Measurements from ENCODE around the gene FGF19.

FGF19 gene

DNA sequence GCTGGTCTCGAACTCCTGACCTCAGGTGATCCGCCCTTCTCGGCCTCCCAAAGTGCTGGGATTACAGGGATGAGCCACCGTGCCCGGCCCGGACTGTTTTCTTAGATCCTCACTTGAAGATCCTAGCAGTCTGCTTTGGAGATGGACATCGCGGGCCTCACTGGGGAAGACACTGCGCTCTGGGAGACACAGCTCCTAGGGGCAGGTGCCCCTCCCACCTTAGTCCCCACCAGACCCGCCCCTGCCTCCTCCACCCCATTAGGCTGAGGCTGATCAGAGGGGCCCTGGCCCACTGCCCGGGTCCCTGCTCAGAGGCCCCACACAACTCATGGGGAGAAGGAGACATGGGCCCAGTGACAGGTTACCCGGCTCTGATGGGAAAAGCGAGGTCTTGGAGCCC, 17.4 kb downstream of the FGF19 start:
- Histone ChIP-seq H3K27me3 (ENCODE audit: control insufficient read depth in 3 of 3, insufficient read depth in 3 of 3, low read depth in 1 of 3, low read length in 3 of 3) (peaks cover 0 to 10% (median 5%) of the 10 kb centered on the region in 3 experiments), H3K79me1 (ENCODE audit: low read depth, low read length) (no peaks in the 10 kb centered on the region), H2BK12ac (ENCODE audit: low read length) (no peak overlapping the region), H2AFZ (ENCODE audit: low read length) (no peak overlapping the region), H3K4me1 (ENCODE audit: control insufficient read depth in 2 of 2, insufficient read depth in 1 of 2, low read depth in 1 of 2, low read length in 2 of 2) (no peaks in the 10 kb centered on the region), H2BK15ac (ENCODE audit: low read length) (peak overlapping the region; percentile 64), H3K4me2 (ENCODE audit: insufficient read depth, low read length, poor library complexity, severe bottlenecking) (no peak overlapping the region), H2BK5ac (ENCODE audit: low read length) (peak overlapping the region; percentile 80), H3K4ac (ENCODE audit: low read length) (no peak overlapping the region), H3K36me3 (replicated peaks in 1 of 2; ENCODE audit: control insufficient read depth in 2 of 2, insufficient read depth in 2 of 2, low read length in 2 of 2) (no peaks in the 10 kb centered on the region), H4K8ac (ENCODE audit: low read depth, low read length) (no peak overlapping the region), H3K4me3 (ENCODE audit: low read length in 2 of 2) (no peak overlapping the region), H2AK5ac (ENCODE audit: low read depth, low read length) (no peak overlapping the region), H3K27ac (replicated peaks; ENCODE audit: low read length) (no peak overlapping the region), H3K9me3 (replicated peaks in 1 of 2; ENCODE audit: control insufficient read depth in 2 of 2, insufficient read depth in 1 of 2, low read depth in 1 of 2, low read length in 2 of 2) (no peaks in the 10 kb centered on the region), H2BK120ac (ENCODE audit: low read depth, low read length) (no peak overlapping the region), H3K14ac (ENCODE audit: low read length) (no peak overlapping the region), H3K9ac (ENCODE audit: low read depth, low read length, poor library complexity) (no peak overlapping the region), H3K23ac (ENCODE audit: low read depth, low read length, poor library complexity) (no peak overlapping the region), H3K18ac (ENCODE audit: low read length) (no peak overlapping the region), H4K91ac (ENCODE audit: low read depth, low read length, poor library complexity) (no peak overlapping the region)
- no CpG with 5 or more reads among the region's 13 CpGs for WGBS, 2 donors (ENCODE audit: extremely low coverage in 2 of 2, insufficient read length in 2 of 2, insufficient replicate concordance in 1 of 2)
- DNase-seq (ENCODE audit: low spot score) = no peak

DNA sequence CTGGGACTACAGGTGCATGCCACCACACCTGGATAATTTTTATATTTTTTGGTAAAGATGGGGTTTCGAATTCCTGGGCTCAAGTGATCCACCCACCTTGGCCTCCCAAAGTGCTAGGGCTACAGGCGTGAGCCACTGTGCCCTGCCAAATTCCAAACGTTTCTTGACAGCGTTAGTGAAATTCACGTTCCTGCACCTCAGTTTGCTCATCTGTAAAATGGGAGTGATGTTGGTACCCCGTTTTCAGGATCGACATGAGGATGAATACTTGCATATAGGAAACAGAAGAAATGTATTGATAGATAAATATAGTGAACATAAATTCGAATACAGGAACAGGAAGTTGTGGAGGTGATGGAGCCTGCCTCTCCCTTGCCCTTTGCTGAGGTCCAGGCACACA, 18.5 kb downstream of the FGF19 start:
- Histone ChIP-seq H3K14ac (ENCODE audit: low read length) (no peak overlapping the region), H2AK5ac (ENCODE audit: low read depth, low read length) (no peak overlapping the region), H2AFZ (ENCODE audit: low read length) (no peak overlapping the region), H2BK12ac (ENCODE audit: low read length) (no peak overlapping the region), H3K27me3 (ENCODE audit: control insufficient read depth in 3 of 3, insufficient read depth in 3 of 3, low read depth in 1 of 3, low read length in 3 of 3) (peaks cover 0 to 14% (median 8%) of the 10 kb centered on the region in 3 experiments), H3K79me1 (ENCODE audit: low read depth, low read length) (no peaks in the 10 kb centered on the region), H3K9ac (ENCODE audit: low read depth, low read length, poor library complexity) (no peak overlapping the region), H2BK120ac (ENCODE audit: low read depth, low read length) (no peak overlapping the region), H3K4me1 (ENCODE audit: control insufficient read depth in 2 of 2, insufficient read depth in 1 of 2, low read depth in 1 of 2, low read length in 2 of 2) (peaks cover 0 to 2% of the 10 kb centered on the region in 2 donors), H3K4me2 (ENCODE audit: insufficient read depth, low read length, poor library complexity, severe bottlenecking) (no peak overlapping the region), H3K23ac (ENCODE audit: low read depth, low read length, poor library complexity) (peak overlapping the region; percentile 65), H3K18ac (ENCODE audit: low read length) (peak overlapping the region; percentile 85), H3K9me3 (replicated peaks in 1 of 2; ENCODE audit: control insufficient read depth in 2 of 2, insufficient read depth in 1 of 2, low read depth in 1 of 2, low read length in 2 of 2) (peaks cover 0 to 3% of the 10 kb centered on the region in 2 donors), H4K91ac (ENCODE audit: low read depth, low read length, poor library complexity) (no peak overlapping the region), H3K4me3 (ENCODE audit: low read length in 2 of 2) (no peak overlapping the region), H3K4ac (ENCODE audit: low read length) (no peak overlapping the region), H2BK5ac (ENCODE audit: low read length) (no peak overlapping the region), H4K8ac (ENCODE audit: low read depth, low read length) (no peak overlapping the region), H3K27ac (replicated peaks; ENCODE audit: low read length) (no peak overlapping the region), H3K36me3 (replicated peaks in 1 of 2; ENCODE audit: control insufficient read depth in 2 of 2, insufficient read depth in 2 of 2, low read length in 2 of 2) (no peaks in the 10 kb centered on the region), H2BK15ac (ENCODE audit: low read length) (no peak overlapping the region)
- no peak for DNase-seq (ENCODE audit: low spot score)
- no CpG with 5 or more reads among the region's 8 CpGs for WGBS, 2 donors (ENCODE audit: extremely low coverage in 2 of 2, insufficient read length in 2 of 2, insufficient replicate concordance in 1 of 2)

GRCh38 chr11:69684651-69685050, 19.2 kb downstream of the FGF19 start:
- Histone ChIP-seq H3K14ac (ENCODE audit: low read length) (no peak overlapping the region), H2BK120ac (ENCODE audit: low read depth, low read length) (peak overlapping the region; percentile 61), H3K18ac (ENCODE audit: low read length) (peak overlapping the region; percentile 71), H3K4me3 (ENCODE audit: low read length in 2 of 2) (no peak overlapping the region), H2BK15ac (ENCODE audit: low read length) (no peak overlapping the region), H3K23ac (ENCODE audit: low read depth, low read length, poor library complexity) (no peak overlapping the region), H2BK5ac (ENCODE audit: low read length) (no peak overlapping the region), H3K9me3 (replicated peaks in 1 of 2; ENCODE audit: control insufficient read depth in 2 of 2, insufficient read depth in 1 of 2, low read depth in 1 of 2, low read length in 2 of 2) (peaks cover 0 to 3% of the 10 kb centered on the region in 2 donors), H3K36me3 (replicated peaks in 1 of 2; ENCODE audit: control insufficient read depth in 2 of 2, insufficient read depth in 2 of 2, low read length in 2 of 2) (no peaks in the 10 kb centered on the region), H4K91ac (ENCODE audit: low read depth, low read length, poor library complexity) (peak overlapping the region; percentile 89), H3K9ac (ENCODE audit: low read depth, low read length, poor library complexity) (no peak overlapping the region), H2BK12ac (ENCODE audit: low read length) (peak overlapping the region; percentile 50), H3K4ac (ENCODE audit: low read length) (no peak overlapping the region), H3K4me2 (ENCODE audit: insufficient read depth, low read length, poor library complexity, severe bottlenecking) (no peak overlapping the region), H3K27ac (replicated peaks; ENCODE audit: low read length) (no peak overlapping the region), H3K4me1 (ENCODE audit: control insufficient read depth in 2 of 2, insufficient read depth in 1 of 2, low read depth in 1 of 2, low read length in 2 of 2) (peaks cover 0 to 2% of the 10 kb centered on the region in 2 donors), H2AK5ac (ENCODE audit: low read depth, low read length) (peak overlapping the region; percentile 57), H2AFZ (ENCODE audit: low read length) (no peak overlapping the region), H4K8ac (ENCODE audit: low read depth, low read length) (no peak overlapping the region), H3K79me1 (ENCODE audit: low read depth, low read length) (no peaks in the 10 kb centered on the region), H3K27me3 (ENCODE audit: control insufficient read depth in 3 of 3, insufficient read depth in 3 of 3, low read depth in 1 of 3, low read length in 3 of 3) (peaks cover 0 to 14% (median 8%) of the 10 kb centered on the region in 3 experiments)
- DNase-seq (ENCODE audit: low spot score) = no peak
- WGBS, 2 donors (ENCODE audit: extremely low coverage in 2 of 2, insufficient read length in 2 of 2, insufficient replicate concordance in 1 of 2) = no CpG with 5 or more reads among the region's 11 CpGs

- Histone ChIP-seq H3K4me2 (ENCODE audit: insufficient read depth, low read length, poor library complexity, severe bottlenecking) (no peak overlapping the region), H2AFZ (ENCODE audit: low read length) (no peak overlapping the region), H2BK15ac (ENCODE audit: low read length) (no peak overlapping the region), H3K9ac (ENCODE audit: low read depth, low read length, poor library complexity) (no peak overlapping the region), H3K4ac (ENCODE audit: low read length) (no peak overlapping the region), H4K91ac (ENCODE audit: low read depth, low read length, poor library complexity) (no peak overlapping the region), H3K18ac (ENCODE audit: low read length) (no peak overlapping the region), H3K4me1 (ENCODE audit: control insufficient read depth in 2 of 2, insufficient read depth in 1 of 2, low read depth in 1 of 2, low read length in 2 of 2) (peaks cover 0 to 2% of the 10 kb centered on the region in 2 donors), H2BK120ac (ENCODE audit: low read depth, low read length) (no peak overlapping the region), H3K27ac (replicated peaks; ENCODE audit: low read length) (no peak overlapping the region), H3K79me1 (ENCODE audit: low read depth, low read length) (no peaks in the 10 kb centered on the region), H3K9me3 (replicated peaks in 1 of 2; ENCODE audit: control insufficient read depth in 2 of 2, insufficient read depth in 1 of 2, low read depth in 1 of 2, low read length in 2 of 2) (peaks cover 0 to 3% of the 10 kb centered on the region in 2 donors), H3K36me3 (replicated peaks in 1 of 2; ENCODE audit: control insufficient read depth in 2 of 2, insufficient read depth in 2 of 2, low read length in 2 of 2) (no peaks in the 10 kb centered on the region), H2BK5ac (ENCODE audit: low read length) (no peak overlapping the region), H3K23ac (ENCODE audit: low read depth, low read length, poor library complexity) (no peak overlapping the region), H3K4me3 (ENCODE audit: low read length in 2 of 2) (no peak overlapping the region), H2BK12ac (ENCODE audit: low read length) (no peak overlapping the region), H2AK5ac (ENCODE audit: low read depth, low read length) (no peak overlapping the region), H3K27me3 (ENCODE audit: control insufficient read depth in 3 of 3, insufficient read depth in 3 of 3, low read depth in 1 of 3, low read length in 3 of 3) (peaks cover 0 to 14% (median 8%) of the 10 kb centered on the region in 3 experiments), H4K8ac (ENCODE audit: low read depth, low read length) (no peak overlapping the region), H3K14ac (ENCODE audit: low read length) (no peak overlapping the region)
- no CpG with 5 or more reads among the region's 9 CpGs for WGBS, 2 donors (ENCODE audit: extremely low coverage in 2 of 2, insufficient read length in 2 of 2, insufficient replicate concordance in 1 of 2)
- DNase-seq (ENCODE audit: low spot score) = no peak
Measured at GRCh38 chr11:69683764-69684333, 20.0 kb downstream of the FGF19 start.

Measured in neuronal stem cell (in vitro differentiated cells).